H9 (cell line): ENCODE measurements around the gene GCLM. TPM values are rescaled to one million over a fixed set of nuclear protein-coding genes. Genes with fewer than 3 reads are reported as not detected.

ENCODE experiments used
- DNase-seq: peaks from one replicate; pipeline ENCODE4 v3.0.0-alpha.2; 2017
- H2AFZ ChIP-seq: one replicate; pipeline ENCODE4 v1.6.1; 2013; ENCODE audit warnings: mild to moderate bottlenecking, low read length, control low read depth, moderate library complexity
- H2AK5ac ChIP-seq: 2 replicates; pipeline ENCODE4 v1.6.1; 2013; ENCODE audit warnings: low read length, control low read depth, mixed read lengths; ENCODE audit not compliant: insufficient read length
- H2BK120ac ChIP-seq: one replicate; pipeline ENCODE4 v1.6.1; 2013; ENCODE audit warnings: low read depth, mild to moderate bottlenecking, low read length, control low read depth, inconsistent platforms; ENCODE audit not compliant: poor library complexity, severe bottlenecking
- H2BK12ac ChIP-seq: 2 replicates; pipeline ENCODE4 v1.6.1; 2013; ENCODE audit warnings: low read length, control low read depth, mixed read lengths, low read depth; ENCODE audit not compliant: insufficient read length
- H2BK15ac ChIP-seq: 2 replicates; pipeline ENCODE4 v1.6.1; 2013; ENCODE audit warnings: low read depth, low read length, control low read depth
- H2BK20ac ChIP-seq: one replicate; pipeline ENCODE4 v1.6.1; 2013; ENCODE audit warnings: low read depth, mild to moderate bottlenecking, low read length, control low read depth, inconsistent platforms; ENCODE audit not compliant: poor library complexity, severe bottlenecking
- H2BK5ac ChIP-seq: 2 replicates; pipeline ENCODE4 v1.6.1; 2013; ENCODE audit warnings: low read length, control low read depth, mixed read lengths; ENCODE audit not compliant: insufficient read length
- H3K14ac ChIP-seq: 2 replicates; pipeline ENCODE4 v1.6.1; 2013; ENCODE audit warnings: low read length, control low read depth; ENCODE audit not compliant: insufficient read depth
- H3K18ac ChIP-seq: 2 replicates; pipeline ENCODE4 v1.6.1; 2013; ENCODE audit warnings: low read depth, mild to moderate bottlenecking, mixed read lengths, low read length, control low read depth; ENCODE audit not compliant: insufficient read length
- H3K23ac ChIP-seq: 2 replicates; pipeline ENCODE4 v1.6.1; 2013; ENCODE audit warnings: low read length, control low read depth, mixed read lengths, low read depth; ENCODE audit not compliant: insufficient read length
- H3K23me2 ChIP-seq: 2 replicates; pipeline ENCODE4 v1.6.1; 2013; ENCODE audit warnings: low read depth, mild to moderate bottlenecking, mixed read lengths, low read length, control low read depth; ENCODE audit not compliant: insufficient read length, poor library complexity, severe bottlenecking
- H3K27ac ChIP-seq: 2 replicates; pipeline ENCODE4 v1.5.1; 2013; ENCODE audit warnings: low read length, control low read depth, mixed read lengths, low read depth; ENCODE audit not compliant: insufficient read length
- H3K27me3 ChIP-seq: 2 replicates; pipeline ENCODE4 v1.6.1; 2013; ENCODE audit warnings: low read length, control low read depth, inconsistent platforms; ENCODE audit not compliant: insufficient read depth
- H3K4ac ChIP-seq: 2 replicates; pipeline ENCODE4 v1.6.1; 2013; ENCODE audit warnings: low read depth, mild to moderate bottlenecking, control low read depth, inconsistent platforms, low read length, moderate library complexity
- H3K4me1 ChIP-seq: 2 replicates; pipeline ENCODE4 v1.6.1; 2013; ENCODE audit warnings: low read length, control low read depth, inconsistent platforms; ENCODE audit not compliant: insufficient read depth
- H3K4me2 ChIP-seq: 2 replicates; pipeline ENCODE4 v1.6.1; 2013; ENCODE audit warnings: low read length, control low read depth, mixed read lengths; ENCODE audit not compliant: insufficient read length, insufficient read depth
- H3K56ac ChIP-seq: 2 replicates; pipeline ENCODE4 v1.6.1; 2013; ENCODE audit warnings: low read depth, mild to moderate bottlenecking, mixed read lengths, low read length, control low read depth; ENCODE audit not compliant: insufficient read length
- H3K79me1 ChIP-seq: 2 replicates; pipeline ENCODE4 v1.6.1; 2013; ENCODE audit warnings: low read depth, mild to moderate bottlenecking, moderate library complexity, low read length, control low read depth, inconsistent platforms; ENCODE audit not compliant: insufficient read depth, poor library complexity, severe bottlenecking
- H3K79me2 ChIP-seq: 2 replicates; pipeline ENCODE4 v1.6.1; 2013; ENCODE audit warnings: low read length, control low read depth, inconsistent platforms; ENCODE audit not compliant: insufficient read depth
- H3K9ac ChIP-seq: 2 replicates; pipeline ENCODE4 v1.6.1; 2013; ENCODE audit warnings: low read length, control low read depth, mixed read lengths; ENCODE audit not compliant: insufficient read length; ENCODE audit errors: extremely low read depth
- H3K9me3 ChIP-seq: one replicate; pipeline ENCODE4 v1.6.1; 2013; ENCODE audit warnings: low read depth, low read length, inconsistent platforms; ENCODE audit not compliant: control insufficient read depth
- H3T11ph ChIP-seq: one replicate; pipeline ENCODE4 v1.6.1; 2013; ENCODE audit warnings: mild to moderate bottlenecking, low read length, control low read depth, inconsistent platforms
- H4K20me1 ChIP-seq: one replicate; pipeline ENCODE4 v1.6.1; 2013; ENCODE audit not compliant: control insufficient read depth, insufficient read length, insufficient read depth
- H4K5ac ChIP-seq: 2 replicates; pipeline ENCODE4 v1.6.1; 2013; ENCODE audit warnings: low read depth, mild to moderate bottlenecking, mixed read lengths, low read length, control low read depth; ENCODE audit not compliant: insufficient read length
- H4K8ac ChIP-seq: replicated peaks from 2 replicates; pipeline ENCODE4 v1.6.1; 2013; ENCODE audit warnings: low read length, control low read depth, mixed read lengths, low read depth; ENCODE audit not compliant: insufficient read length
- H4K91ac ChIP-seq: 2 replicates; pipeline ENCODE4 v1.6.1; 2013; ENCODE audit warnings: low read depth, mild to moderate bottlenecking, moderate library complexity, mixed read lengths, low read length, control low read depth; ENCODE audit not compliant: insufficient read length
- H3K27ac Mint-ChIP-seq, 3 experiments: 2 replicates in 2 of 3; 3 replicates in 1 of 3; pipeline ENCODE4 v1.8.0; 2020 to 2021; ENCODE audit warnings: mixed read lengths in 3 of 3, mild to moderate bottlenecking in 1 of 3, moderate library complexity in 1 of 3
- H3K27me3 Mint-ChIP-seq: 2 replicates; pipeline ENCODE4 v1.8.0; 2021; ENCODE audit warnings: low read depth, mild to moderate bottlenecking, moderate library complexity, mixed read lengths
- H3K36me3 Mint-ChIP-seq, 3 experiments: 2 replicates in 2 of 3; 3 replicates in 1 of 3; pipeline ENCODE4 v1.8.0; 2020 to 2021; ENCODE audit warnings: low read depth in 3 of 3, mixed read lengths in 3 of 3; ENCODE audit not compliant: insufficient read depth in 1 of 3
- H3K4me1 Mint-ChIP-seq, 2 experiments: 2 replicates each; pipeline ENCODE4 v1.8.0; 2020; ENCODE audit warnings: mixed read lengths in 2 of 2
- H3K4me3 Mint-ChIP-seq, 2 experiments: 2 replicates in 1 of 2; 3 replicates in 1 of 2; pipeline ENCODE4 v1.8.0; 2020 to 2021; ENCODE audit warnings: mild to moderate bottlenecking in 2 of 2, mixed read lengths in 2 of 2, moderate library complexity in 1 of 2
- H3K9me3 Mint-ChIP-seq, 2 experiments: 2 replicates in 1 of 2; 3 replicates in 1 of 2; pipeline ENCODE4 v1.8.0; 2020; ENCODE audit warnings: mild to moderate bottlenecking in 2 of 2, mixed read lengths in 2 of 2, moderate library complexity in 1 of 2
- WGBS: extraction: QIAGEN DNeasy Blood & Tissue Kit; methylation state at CpG from one replicate; pipeline ENCODE4 v1.1.7; 2013; ENCODE audit warnings: missing lambda C conversion rate, low lambda C conversion rate, mixed read lengths; ENCODE audit not compliant: insufficient read length; ENCODE audit errors: extremely low coverage; 5-methylcytosine and 5-hydroxymethylcytosine counted together
- total RNA-seq: library from RNA; stranded (reverse); gene quantifications from 2 replicates; pipeline ENCODE4 v1.2.1, GENCODE V29; 2021
- TF ChIP-seq, protein P1 (sequence below): fragments of 200-600 bp; sonication (generic); conservative IDR thresholded peaks from 3 replicates; pipeline ENCODE4 v1.8.0; 2021; ENCODE audit warnings: antibody characterized with exemption, mild to moderate bottlenecking

The GCLM gene
- total RNA-seq, 1 experiment from 2014 or later, result 14.9 TPM

DNA sequence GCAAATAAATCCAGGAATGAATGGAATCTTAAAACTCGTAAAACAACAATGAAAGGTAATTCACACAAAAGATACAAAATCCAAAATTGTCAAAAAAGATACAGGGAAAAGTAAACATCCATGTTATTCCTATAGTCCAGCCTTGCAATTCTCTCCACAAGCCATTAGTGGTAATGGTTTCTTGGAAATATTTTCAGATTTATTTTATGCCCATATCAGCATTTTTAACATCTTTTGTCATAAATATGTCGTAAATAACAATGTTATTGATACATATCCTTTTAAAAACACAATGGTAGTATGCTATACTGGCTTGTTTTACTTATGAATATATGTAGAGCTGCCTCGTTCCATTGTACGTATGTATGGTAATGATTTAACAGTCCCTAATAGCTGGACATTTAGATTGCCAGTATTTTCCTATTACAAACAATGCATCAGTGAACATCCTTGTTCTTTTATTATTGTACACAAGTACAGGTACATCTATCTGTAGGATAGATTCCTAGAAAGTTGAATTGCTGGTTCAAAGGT, 60.8 kb downstream of the GCLM start:
- Histone ChIP-seq H3K79me1 (no peaks in the 10 kb centered on the region), H3K27me3 (no peaks in the 10 kb centered on the region), H2BK5ac (no peak overlapping the region), H3K23me2 (no peaks in the 10 kb centered on the region), H4K8ac (no peak overlapping the region), H3K4me1 (no peaks in the 10 kb centered on the region), H2BK20ac (no peak overlapping the region), H3K18ac (no peak overlapping the region), H3K9ac (no peak overlapping the region), H3K27ac (no peak overlapping the region), H2AFZ (no peak overlapping the region), H3K23ac (no peak overlapping the region), H4K20me1 (no peaks in the 10 kb centered on the region), H2AK5ac (no peak overlapping the region), H3K79me2 (no peaks in the 10 kb centered on the region), H3K9me3 (no peaks in the 10 kb centered on the region), H4K5ac (no peak overlapping the region), H3T11ph (no peak overlapping the region), H3K56ac (no peak overlapping the region), H2BK12ac (no peak overlapping the region), H2BK15ac (no peak overlapping the region), H3K4me2 (peak overlapping the region; percentile 77), H4K91ac (no peak overlapping the region), H3K14ac (no peak overlapping the region), H2BK120ac (no peak overlapping the region), H3K4ac (no peak overlapping the region)
- Mint-ChIP-seq H3K9me3 (peaks cover 18 to 23% of the 10 kb centered on the region in 2 experiments), H3K4me3 (peak overlapping the region; percentile 89 to 93), H3K27ac (no peak overlapping the region), H3K4me1 (peaks cover 10% of the 10 kb centered on the region in 2 experiments), H3K36me3 (peaks cover 7 to 19% (median 10%) of the 10 kb centered on the region in 3 experiments), H3K27me3 (peaks cover 3% of the 10 kb centered on the region; the same call in 1 of the 2 replicates)
- TF ChIP-seq, protein P1, sequence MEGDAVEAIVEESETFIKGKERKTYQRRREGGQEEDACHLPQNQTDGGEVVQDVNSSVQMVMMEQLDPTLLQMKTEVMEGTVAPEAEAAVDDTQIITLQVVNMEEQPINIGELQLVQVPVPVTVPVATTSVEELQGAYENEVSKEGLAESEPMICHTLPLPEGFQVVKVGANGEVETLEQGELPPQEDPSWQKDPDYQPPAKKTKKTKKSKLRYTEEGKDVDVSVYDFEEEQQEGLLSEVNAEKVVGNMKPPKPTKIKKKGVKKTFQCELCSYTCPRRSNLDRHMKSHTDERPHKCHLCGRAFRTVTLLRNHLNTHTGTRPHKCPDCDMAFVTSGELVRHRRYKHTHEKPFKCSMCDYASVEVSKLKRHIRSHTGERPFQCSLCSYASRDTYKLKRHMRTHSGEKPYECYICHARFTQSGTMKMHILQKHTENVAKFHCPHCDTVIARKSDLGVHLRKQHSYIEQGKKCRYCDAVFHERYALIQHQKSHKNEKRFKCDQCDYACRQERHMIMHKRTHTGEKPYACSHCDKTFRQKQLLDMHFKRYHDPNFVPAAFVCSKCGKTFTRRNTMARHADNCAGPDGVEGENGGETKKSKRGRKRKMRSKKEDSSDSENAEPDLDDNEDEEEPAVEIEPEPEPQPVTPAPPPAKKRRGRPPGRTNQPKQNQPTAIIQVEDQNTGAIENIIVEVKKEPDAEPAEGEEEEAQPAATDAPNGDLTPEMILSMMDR, result no peak
- no CpG with 5 or more reads among the region's 4 CpGs for WGBS
- no peak for DNase-seq
